ENCODE measurements around the gene HIP1R. TPM values are rescaled to one million over a fixed set of nuclear protein-coding genes. Genes with fewer than 3 reads are reported as not detected.

HIP1R gene
- total and polyA plus RNA-seq, 10 of the 15 experiments (the other 5 are each of a cell fraction or from before 2014, with no cell fraction given), result 0.18 to 27.7 (median 11.7) TPM

DNA sequence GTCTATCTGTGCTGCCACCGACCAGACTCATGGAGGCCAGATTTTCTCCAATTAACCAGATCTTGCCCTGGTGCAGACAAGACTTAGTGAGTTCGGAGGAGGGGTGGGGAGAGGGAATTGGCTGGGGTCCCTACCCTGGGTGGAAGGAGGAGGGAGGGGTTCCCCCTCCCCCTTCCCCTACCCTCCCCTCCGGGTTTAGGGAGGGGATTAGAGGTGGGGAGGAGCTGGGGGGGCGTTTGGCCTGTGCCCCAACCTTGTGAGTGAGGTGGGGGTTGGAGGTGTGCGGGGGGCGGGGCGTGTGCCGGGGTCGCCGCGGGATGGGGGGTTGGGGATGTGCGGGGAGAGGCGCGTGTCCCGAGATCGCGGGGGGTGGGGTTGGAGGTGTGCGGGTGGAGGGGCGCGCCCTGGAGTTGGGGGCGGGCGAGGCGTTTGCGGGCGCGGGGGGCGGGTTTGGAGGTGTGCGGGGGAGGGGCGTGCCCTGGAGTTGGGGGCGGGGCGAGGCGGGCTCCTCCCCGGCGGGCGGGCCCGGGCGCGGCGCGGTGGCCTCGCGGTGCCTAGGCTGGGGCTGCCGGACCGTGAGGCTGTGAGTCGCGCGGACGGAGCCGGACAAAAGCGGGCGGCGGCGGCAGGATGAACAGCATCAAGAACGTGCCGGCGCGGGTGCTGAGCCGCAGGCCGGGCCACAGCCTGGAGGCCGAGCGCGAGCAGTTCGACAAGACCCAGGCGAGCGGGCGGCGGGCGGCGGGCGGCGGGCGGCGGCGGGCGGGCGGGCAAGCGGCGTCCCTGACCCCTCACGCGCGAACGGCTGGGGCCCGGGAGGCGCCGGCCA lies at the start of gene HIP1R (continued):
- TF ChIP-seq, protein P1, sequence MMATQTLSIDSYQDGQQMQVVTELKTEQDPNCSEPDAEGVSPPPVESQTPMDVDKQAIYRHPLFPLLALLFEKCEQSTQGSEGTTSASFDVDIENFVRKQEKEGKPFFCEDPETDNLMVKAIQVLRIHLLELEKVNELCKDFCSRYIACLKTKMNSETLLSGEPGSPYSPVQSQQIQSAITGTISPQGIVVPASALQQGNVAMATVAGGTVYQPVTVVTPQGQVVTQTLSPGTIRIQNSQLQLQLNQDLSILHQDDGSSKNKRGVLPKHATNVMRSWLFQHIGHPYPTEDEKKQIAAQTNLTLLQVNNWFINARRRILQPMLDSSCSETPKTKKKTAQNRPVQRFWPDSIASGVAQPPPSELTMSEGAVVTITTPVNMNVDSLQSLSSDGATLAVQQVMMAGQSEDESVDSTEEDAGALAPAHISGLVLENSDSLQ (IDR thresholded peaks at IDR 0.05), result no peak
- no peak for TF ChIP-seq ZNF274 (IDR thresholded peaks at IDR 0.05; ENCODE audit: insufficient read depth, insufficient read length)
- TF ChIP-seq, protein P2, sequence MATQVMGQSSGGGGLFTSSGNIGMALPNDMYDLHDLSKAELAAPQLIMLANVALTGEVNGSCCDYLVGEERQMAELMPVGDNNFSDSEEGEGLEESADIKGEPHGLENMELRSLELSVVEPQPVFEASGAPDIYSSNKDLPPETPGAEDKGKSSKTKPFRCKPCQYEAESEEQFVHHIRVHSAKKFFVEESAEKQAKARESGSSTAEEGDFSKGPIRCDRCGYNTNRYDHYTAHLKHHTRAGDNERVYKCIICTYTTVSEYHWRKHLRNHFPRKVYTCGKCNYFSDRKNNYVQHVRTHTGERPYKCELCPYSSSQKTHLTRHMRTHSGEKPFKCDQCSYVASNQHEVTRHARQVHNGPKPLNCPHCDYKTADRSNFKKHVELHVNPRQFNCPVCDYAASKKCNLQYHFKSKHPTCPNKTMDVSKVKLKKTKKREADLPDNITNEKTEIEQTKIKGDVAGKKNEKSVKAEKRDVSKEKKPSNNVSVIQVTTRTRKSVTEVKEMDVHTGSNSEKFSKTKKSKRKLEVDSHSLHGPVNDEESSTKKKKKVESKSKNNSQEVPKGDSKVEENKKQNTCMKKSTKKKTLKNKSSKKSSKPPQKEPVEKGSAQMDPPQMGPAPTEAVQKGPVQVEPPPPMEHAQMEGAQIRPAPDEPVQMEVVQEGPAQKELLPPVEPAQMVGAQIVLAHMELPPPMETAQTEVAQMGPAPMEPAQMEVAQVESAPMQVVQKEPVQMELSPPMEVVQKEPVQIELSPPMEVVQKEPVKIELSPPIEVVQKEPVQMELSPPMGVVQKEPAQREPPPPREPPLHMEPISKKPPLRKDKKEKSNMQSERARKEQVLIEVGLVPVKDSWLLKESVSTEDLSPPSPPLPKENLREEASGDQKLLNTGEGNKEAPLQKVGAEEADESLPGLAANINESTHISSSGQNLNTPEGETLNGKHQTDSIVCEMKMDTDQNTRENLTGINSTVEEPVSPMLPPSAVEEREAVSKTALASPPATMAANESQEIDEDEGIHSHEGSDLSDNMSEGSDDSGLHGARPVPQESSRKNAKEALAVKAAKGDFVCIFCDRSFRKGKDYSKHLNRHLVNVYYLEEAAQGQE (IDR thresholded peaks at IDR 0.05; ENCODE audit: low read depth, low read length), result no peak
- TF ChIP-seq KLF5 (IDR thresholded peaks at IDR 0.05; ENCODE audit: partially characterized antibody), result no peak
- TF ChIP-seq ZBED1 (IDR thresholded peaks at IDR 0.05; ENCODE audit: borderline replicate concordance), result no peak
- TF ChIP-seq, protein P3, sequence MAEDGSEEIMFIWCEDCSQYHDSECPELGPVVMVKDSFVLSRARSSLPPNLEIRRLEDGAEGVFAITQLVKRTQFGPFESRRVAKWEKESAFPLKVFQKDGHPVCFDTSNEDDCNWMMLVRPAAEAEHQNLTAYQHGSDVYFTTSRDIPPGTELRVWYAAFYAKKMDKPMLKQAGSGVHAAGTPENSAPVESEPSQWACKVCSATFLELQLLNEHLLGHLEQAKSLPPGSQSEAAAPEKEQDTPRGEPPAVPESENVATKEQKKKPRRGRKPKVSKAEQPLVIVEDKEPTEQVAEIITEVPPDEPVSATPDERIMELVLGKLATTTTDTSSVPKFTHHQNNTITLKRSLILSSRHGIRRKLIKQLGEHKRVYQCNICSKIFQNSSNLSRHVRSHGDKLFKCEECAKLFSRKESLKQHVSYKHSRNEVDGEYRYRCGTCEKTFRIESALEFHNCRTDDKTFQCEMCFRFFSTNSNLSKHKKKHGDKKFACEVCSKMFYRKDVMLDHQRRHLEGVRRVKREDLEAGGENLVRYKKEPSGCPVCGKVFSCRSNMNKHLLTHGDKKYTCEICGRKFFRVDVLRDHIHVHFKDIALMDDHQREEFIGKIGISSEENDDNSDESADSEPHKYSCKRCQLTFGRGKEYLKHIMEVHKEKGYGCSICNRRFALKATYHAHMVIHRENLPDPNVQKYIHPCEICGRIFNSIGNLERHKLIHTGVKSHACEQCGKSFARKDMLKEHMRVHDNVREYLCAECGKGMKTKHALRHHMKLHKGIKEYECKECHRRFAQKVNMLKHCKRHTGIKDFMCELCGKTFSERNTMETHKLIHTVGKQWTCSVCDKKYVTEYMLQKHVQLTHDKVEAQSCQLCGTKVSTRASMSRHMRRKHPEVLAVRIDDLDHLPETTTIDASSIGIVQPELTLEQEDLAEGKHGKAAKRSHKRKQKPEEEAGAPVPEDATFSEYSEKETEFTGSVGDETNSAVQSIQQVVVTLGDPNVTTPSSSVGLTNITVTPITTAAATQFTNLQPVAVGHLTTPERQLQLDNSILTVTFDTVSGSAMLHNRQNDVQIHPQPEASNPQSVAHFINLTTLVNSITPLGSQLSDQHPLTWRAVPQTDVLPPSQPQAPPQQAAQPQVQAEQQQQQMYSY (CRISPR knock-in tag; IDR thresholded peaks at IDR 0.05), result no peak

Measured in GM12878 (cell line).